ENCODE results near the gene GTF2A2.
"Not testable (repeated sequence)": the region's sequence is repeated elsewhere in the genome, so short reads cannot be mapped to it uniquely, and the experiment has no call there.

Gene GTF2A2

DNA sequence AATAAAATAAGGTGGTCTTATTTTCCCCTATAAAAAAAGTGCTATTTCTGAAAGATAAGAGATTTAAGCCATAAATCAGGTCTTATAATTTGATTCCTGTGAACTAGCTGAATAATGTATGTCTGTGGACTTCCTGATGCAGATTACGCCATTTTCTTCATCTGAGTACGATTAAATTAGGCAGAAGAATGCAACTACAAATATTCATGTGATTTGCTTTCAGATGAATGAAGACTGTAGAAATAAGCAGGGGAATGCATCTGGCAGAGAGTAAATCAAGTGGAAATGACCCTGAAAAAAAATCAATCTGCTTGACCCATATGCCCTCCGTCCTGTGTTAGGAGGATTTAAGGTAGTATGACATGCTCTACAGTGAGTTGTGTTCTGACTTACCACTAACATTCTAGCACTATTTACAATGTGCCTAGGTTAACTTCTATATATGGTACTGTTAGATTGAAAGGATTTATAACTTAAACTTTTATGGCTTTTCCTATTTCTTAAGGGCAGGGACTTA, 17.1 kb upstream of the GTF2A2 start:
- DNase-seq (ENCODE audit: low read depth in 2 of 2), result no peak

DNA sequence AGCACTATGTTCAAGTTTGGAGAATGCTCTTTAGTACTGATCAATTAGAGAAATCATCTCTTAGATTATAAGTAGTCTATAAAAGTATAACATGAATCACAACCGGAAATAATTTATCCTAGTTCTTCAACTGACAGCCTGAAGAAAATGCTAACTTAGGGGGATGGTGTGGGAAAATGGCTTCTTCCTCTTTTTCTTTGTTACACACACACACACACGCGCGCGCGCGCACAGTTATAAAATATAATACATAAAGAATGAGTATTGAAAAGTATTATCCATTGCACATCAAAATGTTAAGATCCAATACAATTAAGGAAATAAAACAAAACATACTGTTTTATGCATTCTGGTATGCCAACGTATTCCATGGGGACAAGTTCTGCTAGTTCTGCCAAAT, 11.2 kb upstream of the GTF2A2 start:
- no peak for DNase-seq (ENCODE audit: low read depth in 2 of 2)

DNA sequence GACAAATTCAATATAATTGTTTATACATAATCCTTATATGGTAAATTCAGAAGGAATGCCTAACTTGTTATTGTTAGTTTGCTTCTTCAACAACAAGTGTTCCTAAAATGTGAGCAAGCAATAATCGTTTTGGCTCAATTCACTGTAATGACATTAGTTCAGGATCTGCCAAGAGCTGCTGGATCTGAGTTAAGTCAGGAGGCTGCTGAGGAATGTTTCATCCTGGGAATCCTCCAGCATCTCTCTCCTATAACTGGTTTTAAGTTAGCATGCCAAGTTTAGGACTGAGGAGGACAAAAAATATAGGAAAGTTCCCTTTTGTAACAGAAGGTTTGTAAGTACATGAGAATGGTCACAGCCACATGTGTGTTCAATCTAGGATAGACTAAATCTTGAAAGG, 4.9 kb upstream of the GTF2A2 start:
- DNase-seq (ENCODE audit: low read depth in 2 of 2), result peak in 1 of 2 experiments; percentile 6

DNA sequence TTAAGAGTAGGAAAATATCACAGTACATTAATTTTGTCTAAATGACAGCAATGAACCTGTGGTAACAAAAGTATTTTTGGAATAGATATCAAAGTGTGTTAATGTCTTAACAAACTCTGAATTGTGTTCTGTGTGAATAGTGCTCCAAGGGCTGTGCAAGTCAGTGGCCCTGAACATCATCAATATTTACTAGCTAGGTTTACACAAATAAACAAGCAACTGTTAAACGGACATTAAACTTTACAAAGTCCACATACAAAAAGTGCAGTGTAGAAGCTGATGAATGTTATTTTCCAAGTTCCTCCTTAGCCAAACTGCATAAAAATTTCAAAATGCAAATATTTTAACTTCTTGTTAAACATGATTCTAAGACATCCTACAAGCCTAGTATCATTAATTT, 2.1 kb upstream of the GTF2A2 start:
- no peak for DNase-seq (ENCODE audit: low read depth in 2 of 2)

DNA sequence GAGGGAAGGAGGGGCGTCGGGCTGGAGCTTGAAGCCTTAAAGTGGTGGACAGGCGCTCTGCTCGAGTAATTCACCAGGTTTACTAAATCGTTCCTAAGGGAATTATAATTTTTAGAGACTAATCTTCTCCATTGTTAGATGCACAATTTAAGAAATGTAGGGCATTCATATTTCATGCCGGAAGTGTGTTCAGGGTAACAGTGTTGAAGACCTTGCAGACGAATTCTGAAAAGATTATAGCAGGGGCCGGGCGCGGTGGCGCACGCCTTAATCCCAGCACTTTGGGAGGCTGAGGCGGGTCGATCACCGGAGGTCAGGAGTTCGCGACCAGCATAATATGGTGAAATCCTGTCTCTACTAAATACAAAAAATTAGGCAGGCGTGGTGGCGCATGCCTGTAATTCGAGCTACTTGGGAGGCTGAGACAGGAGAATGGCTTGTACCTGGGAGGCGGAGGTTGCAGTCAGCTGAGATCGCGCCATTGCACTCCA, 365 bp upstream of the GTF2A2 start:
- DNase-seq (ENCODE audit: low read depth in 2 of 2), result no peak

DNA sequence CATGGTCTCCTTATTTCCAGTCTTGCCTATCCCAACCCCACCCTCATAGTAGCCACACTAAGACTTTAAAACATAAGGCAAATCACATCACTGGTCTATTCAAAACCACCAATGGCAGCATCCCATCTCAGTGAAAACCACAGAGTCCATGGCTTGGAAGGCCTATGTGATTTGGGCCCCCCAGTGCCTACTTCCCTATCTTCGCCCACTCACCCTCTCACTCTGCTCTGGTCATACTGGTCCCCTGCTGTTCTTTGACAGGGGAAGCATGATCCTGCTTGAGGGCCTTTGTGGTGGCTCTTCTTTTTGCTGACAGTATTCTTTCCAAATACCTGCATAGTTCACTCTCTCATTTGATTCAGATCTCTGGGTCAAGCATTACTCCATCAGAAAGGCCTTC, 3.3 kb downstream of the GTF2A2 start:
- DNase-seq (ENCODE audit: low read depth in 2 of 2), result no peak

DNA sequence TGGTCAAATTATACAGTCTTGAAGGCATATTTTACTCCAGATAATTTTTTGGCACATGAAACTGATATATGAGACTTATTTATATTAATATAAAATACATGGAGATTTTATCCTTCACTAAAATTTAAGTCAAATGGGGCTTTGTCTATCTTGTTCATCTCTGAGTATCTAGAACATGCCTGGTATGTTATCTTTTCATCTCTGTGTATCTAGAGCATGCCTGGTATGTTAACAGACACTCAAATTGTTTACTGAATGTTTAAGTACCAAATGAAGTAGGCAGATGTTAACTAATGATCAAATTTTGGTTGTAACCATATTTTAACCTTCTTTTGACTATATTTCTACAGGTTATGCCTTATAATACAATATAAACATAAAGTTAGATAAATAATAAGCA, 7.7 kb downstream of the GTF2A2 start:
- no peak for DNase-seq (ENCODE audit: low read depth in 2 of 2)

DNA sequence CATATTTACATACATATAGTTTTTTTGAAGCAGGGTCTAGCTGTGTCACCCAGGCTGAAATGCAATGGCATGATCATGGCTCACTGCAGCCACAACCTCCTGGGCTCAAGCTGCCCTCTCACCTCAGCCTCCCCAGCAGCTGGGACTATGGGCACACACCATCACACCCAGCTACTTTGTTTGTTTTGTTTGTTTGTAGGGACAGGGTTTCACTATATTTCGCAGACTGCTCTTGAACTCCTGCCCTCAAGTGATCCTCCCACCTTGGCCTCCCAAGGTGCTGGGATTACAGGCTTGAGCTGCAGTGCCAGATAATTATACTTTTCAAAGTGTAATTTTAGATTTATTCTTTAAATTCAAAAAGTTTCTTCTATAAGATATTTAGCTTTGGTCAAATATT, 10.2 kb downstream of the GTF2A2 start:
- no peak for DNase-seq (ENCODE audit: low read depth in 2 of 2)

DNA sequence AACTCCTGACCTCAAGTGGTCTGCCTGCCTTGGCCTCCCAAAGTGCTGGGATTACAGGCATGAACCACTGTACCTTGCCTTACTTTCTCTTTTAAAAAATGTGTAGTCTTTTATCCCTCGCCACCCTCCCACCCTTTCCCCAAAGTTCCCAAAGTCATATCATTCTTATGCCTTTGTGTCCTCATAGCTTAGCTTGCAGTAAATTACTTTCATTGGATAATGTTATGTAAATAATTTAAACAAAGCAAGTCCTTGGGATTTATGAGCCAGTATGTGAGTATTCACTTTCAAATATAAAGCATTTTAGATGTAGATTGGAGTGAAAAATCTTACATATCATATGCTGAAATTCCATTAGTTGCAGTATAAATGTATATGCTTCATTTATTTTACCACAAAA, 11.0 kb downstream of the GTF2A2 start:
- no peak for DNase-seq (ENCODE audit: low read depth in 2 of 2)

DNA sequence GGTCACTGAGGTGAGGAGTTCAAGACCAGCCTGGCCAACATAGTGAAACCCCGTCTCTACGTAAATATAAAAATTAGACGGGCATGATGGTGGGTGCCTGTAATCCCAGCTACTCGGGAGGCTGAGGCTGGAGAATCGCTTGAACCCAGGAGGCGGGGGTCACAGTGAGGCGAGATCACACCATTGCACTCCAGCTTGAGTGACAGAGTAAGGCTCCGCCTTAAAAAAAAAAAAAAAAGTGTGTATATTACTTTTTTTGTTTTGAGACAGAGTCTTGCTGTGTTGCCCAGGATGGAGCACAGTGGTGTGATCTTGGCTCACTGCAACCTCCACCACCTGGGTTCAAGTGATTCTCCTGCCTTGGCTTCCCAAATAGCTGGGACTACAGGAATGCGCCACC, 11.5 kb downstream of the GTF2A2 start:
- DNase-seq (ENCODE audit: low read depth in 2 of 2), result not testable (repeated sequence)

DNA sequence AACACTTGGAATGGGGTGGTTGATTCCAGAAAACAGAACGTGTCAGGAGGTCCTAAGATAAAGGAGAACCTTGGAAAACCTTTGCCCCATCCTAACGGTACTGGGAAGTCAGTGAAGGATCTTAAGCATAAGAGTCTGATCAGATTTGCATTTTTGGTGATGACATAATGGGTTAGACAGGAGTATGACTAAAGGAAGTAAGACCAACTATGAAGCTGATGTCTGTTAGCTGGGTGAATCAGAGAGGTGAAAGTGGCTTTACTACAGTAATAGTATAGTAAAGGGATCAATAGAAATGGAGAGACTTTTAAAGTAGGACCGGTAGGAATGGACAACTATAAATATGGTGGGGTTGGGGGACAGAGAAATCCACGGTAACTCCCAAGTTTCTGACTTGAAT, 12.6 kb downstream of the GTF2A2 start:
- DNase-seq (ENCODE audit: low read depth in 2 of 2), result no peak

DNA sequence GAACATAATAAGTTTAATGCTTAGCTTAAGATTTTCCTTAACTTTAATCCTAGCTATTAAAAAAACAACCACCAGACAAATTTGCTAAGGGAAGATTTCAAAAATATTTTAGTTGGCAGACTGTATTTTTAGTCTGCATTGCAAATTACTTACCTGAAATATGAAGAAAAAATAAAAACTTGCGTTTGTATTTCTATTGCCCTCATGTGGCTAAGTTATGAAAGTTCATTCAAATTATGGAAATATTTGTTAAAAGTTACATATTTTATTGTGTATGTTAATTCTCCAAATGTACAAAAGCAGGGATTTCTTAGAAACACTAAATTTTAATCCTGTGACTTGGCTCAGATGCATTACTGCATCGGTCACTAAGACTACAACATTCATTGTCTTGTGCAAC, 15.0 kb downstream of the GTF2A2 start:
- no peak for DNase-seq (ENCODE audit: low read depth in 2 of 2)

DNA sequence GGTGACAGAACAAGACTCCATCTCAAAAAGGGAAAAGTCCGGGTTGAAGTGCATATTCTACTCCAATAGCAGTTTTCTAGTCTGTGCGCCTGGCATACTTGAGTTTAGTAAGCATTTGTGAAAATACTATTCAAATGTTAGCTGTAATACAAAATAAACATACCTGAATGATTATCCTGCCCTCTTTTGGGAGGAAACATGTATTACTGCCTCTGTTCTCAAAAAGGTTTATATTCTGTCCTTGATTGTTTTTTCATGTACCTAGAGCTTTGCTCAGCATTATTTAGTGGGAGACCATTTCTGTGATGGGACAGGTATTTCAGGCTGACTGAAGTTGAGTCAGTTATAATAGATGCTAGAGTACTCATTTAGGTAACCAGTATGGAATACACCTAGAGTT, 19.8 kb downstream of the GTF2A2 start:
- not testable (repeated sequence) for DNase-seq (ENCODE audit: low read depth in 2 of 2)

DNA sequence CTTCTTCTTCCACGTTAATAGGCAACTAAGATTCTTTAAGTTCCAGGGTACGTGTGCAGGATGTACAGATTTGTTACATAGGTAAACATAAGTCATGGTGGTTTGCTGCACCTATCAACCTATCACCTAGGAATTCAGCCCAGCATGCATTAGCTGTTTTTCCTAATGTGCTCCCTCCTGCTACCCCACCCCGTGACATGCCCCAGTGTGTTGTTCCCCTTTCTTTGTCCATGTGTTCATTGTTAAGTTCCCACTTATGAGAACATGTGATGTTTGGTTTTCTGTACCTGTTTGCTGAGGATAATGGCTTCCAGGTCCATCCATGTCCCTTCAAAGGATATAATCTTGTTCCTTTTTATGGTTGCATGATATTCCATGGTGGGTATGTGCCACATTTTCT, 21.1 kb downstream of the GTF2A2 start:
- no peak for DNase-seq (ENCODE audit: low read depth in 2 of 2)

DNA sequence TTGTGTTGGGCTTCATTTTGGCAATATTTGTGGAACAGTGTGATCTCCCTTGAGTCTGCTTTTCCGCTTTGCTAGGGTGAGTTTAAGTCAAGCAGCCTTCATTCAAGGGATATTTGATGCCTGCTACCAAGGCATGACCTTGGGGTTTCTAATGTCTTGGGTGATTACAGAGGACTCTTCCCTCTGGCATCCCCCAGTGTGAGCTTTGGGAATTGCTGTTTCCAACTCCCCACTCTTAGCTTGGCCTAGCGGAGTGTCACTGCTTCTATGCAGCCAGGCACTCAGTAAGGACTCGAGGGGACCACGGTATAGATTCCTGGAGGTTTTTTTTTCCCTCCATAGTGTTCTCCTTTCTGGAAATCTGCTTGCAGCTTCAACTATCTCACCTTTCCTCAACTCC, 24.6 kb downstream of the GTF2A2 start:
- no peak for DNase-seq (ENCODE audit: low read depth in 2 of 2)

DNA sequence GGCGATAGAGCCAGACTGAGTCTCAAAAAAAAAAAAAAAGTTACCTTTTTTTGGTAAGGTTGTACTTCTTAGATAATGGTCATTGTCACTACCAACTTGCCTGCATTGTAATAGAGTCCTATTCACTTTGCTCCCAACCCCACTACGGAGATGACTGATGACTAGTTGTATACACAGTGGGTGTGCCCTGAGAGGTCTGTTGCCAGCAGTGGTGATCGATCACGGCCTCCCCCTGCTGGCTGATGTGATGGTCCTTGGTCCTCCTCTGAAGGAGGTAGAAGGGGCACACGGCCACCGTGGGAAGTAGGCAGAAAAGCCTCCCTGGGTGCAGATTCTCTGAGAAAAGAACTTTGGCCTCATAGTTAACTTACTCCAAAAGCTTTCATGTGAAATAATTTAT, 35.0 kb downstream of the GTF2A2 start:
- DNase-seq (ENCODE audit: low read depth in 2 of 2), result no peak

DNA sequence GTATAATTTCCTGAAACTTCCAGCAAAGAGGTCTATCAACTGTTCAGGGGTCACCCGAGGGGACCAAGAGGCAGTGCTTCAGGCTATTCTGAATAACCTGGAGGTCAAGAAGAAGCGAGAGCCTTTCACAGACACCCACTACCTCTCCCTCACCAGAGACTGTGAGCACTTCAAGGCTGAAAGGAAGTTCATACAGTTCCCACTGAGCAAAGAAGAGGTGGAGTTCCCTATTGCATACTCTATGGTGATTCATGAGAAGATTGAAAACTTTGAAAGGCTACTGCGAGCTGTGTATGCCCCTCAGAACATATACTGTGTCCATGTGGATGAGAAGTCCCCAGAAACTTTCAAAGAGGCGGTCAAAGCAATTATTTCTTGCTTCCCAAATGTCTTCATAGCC, 38.9 kb downstream of the GTF2A2 start:
- no peak for DNase-seq (ENCODE audit: low read depth in 2 of 2)

DNA sequence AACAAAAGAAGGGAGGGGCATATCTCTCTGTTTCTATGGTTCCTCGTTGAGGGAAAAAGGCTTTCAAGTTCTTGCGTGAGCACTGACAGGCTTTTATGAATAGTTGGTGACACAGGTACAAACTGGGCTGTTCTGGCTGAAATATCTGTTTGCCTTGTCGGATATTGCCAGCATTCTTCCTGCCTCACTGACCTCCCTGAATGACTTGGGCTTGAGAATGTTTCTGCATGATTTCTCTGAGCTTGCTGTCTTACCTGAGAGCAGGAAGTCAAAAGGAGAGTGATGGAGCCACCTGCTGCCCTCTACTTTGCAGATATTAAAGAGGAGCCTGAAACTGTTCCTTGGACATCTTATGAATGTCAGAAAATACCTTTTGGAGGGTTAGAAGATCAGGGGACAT, 40.9 kb downstream of the GTF2A2 start:
- no peak for DNase-seq (ENCODE audit: low read depth in 2 of 2)

DNA sequence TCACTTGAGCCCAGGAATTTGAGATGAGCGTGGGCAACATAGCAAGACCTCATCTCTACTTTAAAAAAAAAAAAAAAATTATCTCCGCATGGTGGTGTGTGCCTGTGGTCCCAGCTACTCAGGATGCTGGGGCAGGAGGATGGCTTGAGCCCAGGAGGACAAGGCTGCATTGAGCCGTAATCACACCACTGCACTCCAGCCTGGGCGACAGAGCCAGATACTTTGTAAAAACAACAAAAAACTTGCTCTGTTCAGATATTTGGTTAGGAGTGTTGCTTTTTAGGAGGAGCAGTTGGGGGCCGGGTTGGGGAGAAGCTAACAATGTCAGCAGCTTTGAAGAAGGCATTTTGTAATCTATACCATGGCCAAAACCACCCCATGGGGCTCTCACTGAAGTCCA, 41.7 kb downstream of the GTF2A2 start:
- DNase-seq (ENCODE audit: low read depth in 2 of 2), result no peak

DNA sequence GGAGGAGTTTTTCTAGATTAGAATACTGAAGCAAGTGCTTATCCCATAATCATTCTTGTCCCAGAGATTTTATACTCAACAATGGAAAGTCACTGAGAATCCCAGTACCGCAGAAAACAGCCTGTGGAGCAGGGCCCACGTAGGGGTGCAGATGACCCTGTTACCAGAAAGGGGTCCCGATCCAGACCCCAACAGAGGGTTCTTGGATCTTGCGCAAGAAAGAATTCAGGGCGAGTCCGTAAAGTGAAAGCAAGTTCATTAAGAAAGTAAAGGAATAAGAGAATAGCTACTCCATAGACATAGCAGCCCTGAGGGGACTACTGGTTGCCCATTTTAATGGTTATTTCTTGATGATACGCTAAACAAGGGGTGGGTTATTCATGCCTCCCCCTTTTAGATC, 43.2 kb downstream of the GTF2A2 start:
- DNase-seq (ENCODE audit: low read depth in 2 of 2), result no peak

DNA sequence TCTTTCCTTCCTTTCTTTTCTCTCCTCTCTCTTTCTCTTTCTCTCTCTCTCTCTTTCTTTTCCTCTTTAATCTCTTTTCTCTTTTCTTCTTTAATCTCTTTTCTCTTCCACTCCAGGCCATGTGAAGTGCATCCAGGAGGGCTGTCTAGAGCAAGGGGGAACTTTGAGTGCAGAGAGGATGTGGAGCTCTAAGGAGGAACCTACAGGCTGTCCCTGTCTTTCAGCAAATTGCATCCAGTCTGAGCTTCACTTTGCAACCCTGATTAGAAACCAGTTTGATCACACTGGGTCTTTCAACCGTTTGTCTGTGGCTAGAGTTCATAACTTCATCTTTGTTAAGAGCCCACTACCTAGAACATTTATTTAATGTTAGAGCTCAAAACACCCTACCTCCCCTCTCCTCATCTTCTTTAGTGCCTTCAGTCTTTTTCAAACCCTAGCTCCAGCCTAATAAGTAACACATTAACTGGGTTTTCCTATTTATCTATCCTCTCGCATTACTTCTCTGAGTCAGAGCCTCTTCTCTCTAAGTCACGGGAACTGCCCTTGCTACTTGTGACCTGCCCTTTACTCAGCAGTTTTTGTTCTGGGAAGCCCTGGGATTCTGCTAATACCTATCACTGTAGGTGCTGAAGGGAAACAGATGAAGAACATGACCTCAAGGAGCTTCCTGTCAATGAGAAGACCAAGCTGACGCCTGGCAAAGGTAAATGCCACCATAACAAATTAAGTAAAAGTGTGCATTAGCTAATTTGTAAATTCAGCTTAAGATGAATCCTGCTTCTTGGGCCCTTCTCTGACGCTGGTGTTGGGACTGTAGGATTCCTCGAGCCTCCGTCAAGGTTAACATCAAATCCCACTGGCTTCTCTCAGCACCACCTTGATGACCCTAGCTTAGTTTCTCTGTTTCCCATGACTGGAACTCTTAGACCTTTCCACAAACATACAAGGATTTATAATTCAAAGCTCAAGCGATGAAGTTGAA, 45.7 kb downstream of the GTF2A2 start, which contains the start of gene GCNT3:
TSS of gene GCNT3 (plus strand) at position 508 of the 985 bp plus-strand sequence. CDS start 6,456 bp downstream, outside the sequence.
- DNase-seq (ENCODE audit: low read depth in 2 of 2), result no peak

DNA sequence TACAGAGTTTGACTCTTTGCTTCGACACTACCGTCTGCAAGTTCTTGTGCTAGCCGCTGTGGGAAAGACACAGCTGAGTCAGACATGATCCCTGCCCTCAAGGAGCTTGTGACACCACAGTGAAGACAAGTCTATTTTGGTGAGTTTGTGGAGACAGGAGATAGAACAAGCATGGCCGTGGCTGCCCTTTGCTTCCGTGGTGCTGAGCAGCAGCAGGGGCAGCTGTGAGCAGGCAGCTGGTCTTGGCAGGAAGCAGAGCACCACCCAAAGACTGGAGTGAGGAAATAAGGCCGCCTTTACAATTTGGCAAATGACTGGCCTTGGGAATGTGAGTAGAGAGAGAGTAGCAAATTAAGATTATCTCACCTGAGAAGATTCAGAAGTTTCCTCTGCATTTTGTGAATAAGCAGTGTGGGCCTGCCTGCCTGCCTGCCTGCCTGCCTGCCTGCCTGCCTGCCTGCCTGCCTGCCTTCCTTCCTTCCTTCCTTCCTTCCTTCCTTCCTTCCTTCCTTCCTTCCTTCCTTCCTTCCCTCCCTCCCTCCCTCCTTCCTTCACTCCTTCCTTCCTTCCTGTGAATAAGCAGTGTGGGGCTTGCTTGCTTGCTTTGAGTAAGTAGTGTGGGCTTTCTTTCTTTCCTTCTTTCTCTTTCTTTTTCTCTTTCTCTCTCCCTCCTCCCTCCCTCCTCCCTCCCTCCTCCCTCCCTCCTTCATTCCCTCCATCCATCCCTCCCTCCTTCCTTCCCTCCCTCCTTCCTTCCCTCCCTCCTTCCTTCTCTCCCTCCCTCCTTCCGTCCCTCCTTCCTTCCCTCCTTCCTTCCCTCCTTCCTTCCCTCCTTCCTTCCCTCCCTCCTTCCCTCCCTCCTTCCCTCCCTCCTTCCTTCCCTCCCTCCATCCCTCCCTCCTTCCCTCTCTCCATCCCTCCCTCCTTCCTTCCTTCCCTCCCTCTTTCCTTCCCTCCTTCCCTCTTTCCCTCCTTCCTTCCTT, 47.3 kb downstream of the GTF2A2 start:
- DNase-seq (ENCODE audit: low read depth in 2 of 2), result no peak

All from fibroblast of skin of left biceps (primary cell).